KOPT-K1 (cell line): ENCODE results near the gene DUSP8.

Experiments used
- H3K27ac ChIP-seq: fragments of 200-600 bp; sonication (generic); 2 replicates; pipeline ENCODE4 v1.5.1; 2016; ENCODE audit warnings: antibody characterized with exemption, mild to moderate bottlenecking, low read depth, low read length; ENCODE audit not compliant: poor library complexity, severe bottlenecking
- H3K36me3 ChIP-seq: fragments of 200-600 bp; sonication (generic); 2 replicates; pipeline ENCODE4 v1.5.1; 2017; ENCODE audit warnings: antibody characterized with exemption, mild to moderate bottlenecking, low read length, moderate library complexity; ENCODE audit not compliant: insufficient read depth
- H3K9me3 ChIP-seq: fragments of 200-600 bp; sonication (generic); 2 replicates; pipeline ENCODE4 v1.5.1; 2017; ENCODE audit warnings: antibody characterized with exemption, low read length, mild to moderate bottlenecking; ENCODE audit not compliant: insufficient read depth, poor library complexity, severe bottlenecking

Gene DUSP8

GRCh38 chr11:1563697-1564534 lies 8.2 kb downstream of the DUSP8 start:
- Histone ChIP-seq H3K27ac (no peak overlapping the region), H3K9me3 (no peaks in the 10 kb centered on the region), H3K36me3 (no peaks in the 10 kb centered on the region)

GRCh38 chr11:1563149-1563638 lies 8.9 kb downstream of the DUSP8 start:
- H3K9me3 ChIP-seq: no peaks in the 10 kb centered on the region
- no peak overlapping the region for H3K27ac ChIP-seq
- H3K36me3 ChIP-seq: no peaks in the 10 kb centered on the region

GRCh38 chr11:1562469-1563148 lies 9.5 kb downstream of the DUSP8 start:
- Histone ChIP-seq H3K36me3 (no peaks in the 10 kb centered on the region), H3K9me3 (no peaks in the 10 kb centered on the region), H3K27ac (no peak overlapping the region)

- H3K9me3 ChIP-seq: no peaks in the 10 kb centered on the region
- no peaks in the 10 kb centered on the region for H3K36me3 ChIP-seq
- H3K27ac ChIP-seq: no peak overlapping the region
Observed at GRCh38 chr11:1561955-1562354, 10.1 kb downstream of the DUSP8 start.

GRCh38 chr11:1561266-1561665 lies 10.8 kb downstream of the DUSP8 start:
- H3K27ac ChIP-seq: no peak overlapping the region
- H3K9me3 ChIP-seq: no peaks in the 10 kb centered on the region
- no peaks in the 10 kb centered on the region for H3K36me3 ChIP-seq

GRCh38 chr11:1560649-1561251 lies 11.3 kb downstream of the DUSP8 start:
- Histone ChIP-seq H3K27ac (no peak overlapping the region), H3K36me3 (no peaks in the 10 kb centered on the region)

GRCh38 chr11:1560002-1560648 lies 11.9 kb downstream of the DUSP8 start:
- Histone ChIP-seq H3K27ac (no peak overlapping the region), H3K9me3 (no peaks in the 10 kb centered on the region), H3K36me3 (no peaks in the 10 kb centered on the region)

More at GRCh38 chr11:1560649-1561251, 11.3 kb downstream of the DUSP8 start:
- no peaks in the 10 kb centered on the region for H3K9me3 ChIP-seq

- no peaks in the 10 kb centered on the region for H3K36me3 ChIP-seq
- no peak overlapping the region for H3K27ac ChIP-seq
- H3K9me3 ChIP-seq: no peaks in the 10 kb centered on the region
Observed at GRCh38 chr11:1559111-1559951, 12.7 kb downstream of the DUSP8 start.

GRCh38 chr11:1558775-1559110 lies 13.3 kb downstream of the DUSP8 start:
- no peak overlapping the region for H3K27ac ChIP-seq
- no peaks in the 10 kb centered on the region for H3K9me3 ChIP-seq
- H3K36me3 ChIP-seq: no peaks in the 10 kb centered on the region

GRCh38 chr11:1557904-1558774 lies 13.9 kb downstream of the DUSP8 start:
- H3K27ac ChIP-seq: no peak overlapping the region
- no peaks in the 10 kb centered on the region for H3K9me3 ChIP-seq

GRCh38 chr11:1557051-1557884 lies 14.8 kb downstream of the DUSP8 start:
- Histone ChIP-seq H3K27ac (no peak overlapping the region), H3K9me3 (no peaks in the 10 kb centered on the region), H3K36me3 (no peaks in the 10 kb centered on the region)

More at GRCh38 chr11:1557904-1558774, 13.9 kb downstream of the DUSP8 start:
- no peaks in the 10 kb centered on the region for H3K36me3 ChIP-seq

GRCh38 chr11:1556278-1556902 lies 15.7 kb downstream of the DUSP8 start:
- Histone ChIP-seq H3K36me3 (no peaks in the 10 kb centered on the region), H3K9me3 (no peaks in the 10 kb centered on the region), H3K27ac (no peak overlapping the region)
